HCT116 (cell line): ENCODE measurements around the gene CENPP. TPM values are rescaled to one million over a fixed set of nuclear protein-coding genes. Genes with fewer than 3 reads are reported as not detected.

Experiments
- ATAC-seq: fragments of 200-7000 bp; cut with Tn5 transposase; 2 replicates; pipeline ENCODE4 v1.9.1; 2020; ENCODE audit warnings: mild to moderate bottlenecking, moderate library complexity
- BruUV-seq: library from RNA; stranded (reverse); fragments of 400-500 nt; replicated peaks from 2 replicates; lab custom pipeline; 2021; lab: Mats Ljungman, UMichigan
- CTCF ChIA-PET: fragments of 300-600 bp; sonication (Branson Sonifier 250); formaldehyde crosslinking; loops from one replicate; lab custom pipeline; 2021; ENCODE audit warnings: antibody characterized with exemption; lab: Charles Lee
- POLR2A ChIA-PET: fragments of 300-600, 350-600 bp; sonication (Branson Sonifier 250); formaldehyde crosslinking; loops from one replicate; lab custom pipeline; 2021; ENCODE audit warnings: antibody characterized with exemption; lab: Charles Lee
- RAD21 ChIA-PET, 2 experiments: fragments of 300-600 bp; sonication (Branson Sonifier 250); formaldehyde crosslinking; loops; one replicate each; lab custom pipeline; 2023; ENCODE audit warnings: low total read pairs in 2 of 2; ENCODE audit not compliant: uncharacterized antibody in 2 of 2, unreplicated experiment in 2 of 2, low non-redundant PET in 1 of 2; lab: Charles Lee
- DNase-seq: peaks from one replicate; pipeline ENCODE4 v3.0.0-alpha.2; 2010; ENCODE audit warnings: low read depth, low spot score
- H2AFZ ChIP-seq: fragments of 200-600 bp; shearing (Covaris generic), sonication (generic); 2 replicates; pipeline ENCODE4 v1.6.1; 2017; ENCODE audit warnings: low read depth, mixed run types, mixed read lengths, antibody characterized with exemption, low read length; ENCODE audit not compliant: poor library complexity, severe bottlenecking
- H3K27ac ChIP-seq: 2 replicates; pipeline ENCODE4 v1.5.1; 2012; ENCODE audit warnings: low read depth, low read length
- H3K27me3 ChIP-seq: fragments of 200-600 bp; sonication (generic); 2 replicates; pipeline ENCODE4 v1.6.1; 2016; ENCODE audit warnings: mixed run types, low read length, mixed read lengths; ENCODE audit not compliant: insufficient read depth
- H3K36me3 ChIP-seq, 2 experiments: fragments of 200-500 bp in 1 of 2; fragments of 200-600 bp in 1 of 2; sonication (Bioruptor generic) in 1 of 2; sonication (generic) in 1 of 2; 2 replicates each; pipeline versions ENCODE4 v1.5.1 to v1.6.1; 2014 to 2016; ENCODE audit warnings: low read length in 2 of 2, inconsistent platforms in 1 of 2, mixed read lengths in 1 of 2, mixed run types in 1 of 2; ENCODE audit not compliant: insufficient read depth in 2 of 2, control insufficient read depth in 1 of 2
- H3K4me1 ChIP-seq, 2 experiments: fragments of 200-600 bp in 1 of 2; sonication (generic) in 1 of 2; 2 replicates each; pipeline versions ENCODE4 v1.5.1 to v1.6.1; 2012 to 2017; ENCODE audit warnings: low read length in 2 of 2, inconsistent platforms in 1 of 2, mild to moderate bottlenecking in 1 of 2, mixed read lengths in 1 of 2, mixed run types in 1 of 2, moderate library complexity in 1 of 2; ENCODE audit not compliant: insufficient read depth in 2 of 2, control insufficient read depth in 1 of 2
- H3K4me2 ChIP-seq: fragments of 200-600 bp; sonication (generic); 2 replicates; pipeline ENCODE4 v1.6.1; 2017; ENCODE audit warnings: mixed run types, low read length, mixed read lengths
- H3K4me3 ChIP-seq, 2 experiments: fragments of 200-600 bp in 1 of 2; sonication (generic) in 1 of 2; replicated peaks in 1 of 2; 2 replicates each; pipeline ENCODE4 v1.5.1; 2011 to 2016; ENCODE audit warnings: low read length in 2 of 2, control low read depth in 1 of 2, low read depth in 1 of 2, mild to moderate bottlenecking in 1 of 2, mixed read lengths in 1 of 2, mixed run types in 1 of 2
- H3K79me2 ChIP-seq: fragments of 200-600 bp; sonication (generic); 2 replicates; pipeline ENCODE4 v1.6.1; 2017; ENCODE audit warnings: mild to moderate bottlenecking, mixed run types, low read length, moderate library complexity, mixed read lengths; ENCODE audit not compliant: insufficient read depth
- H3K9ac ChIP-seq: fragments of 200-600 bp; sonication (generic); 2 replicates; pipeline ENCODE4 v1.6.1; 2016; ENCODE audit warnings: low read length, mixed read lengths
- H3K9me2 ChIP-seq: fragments of 200-600 bp; sonication (generic), shearing (Covaris generic); 2 replicates; pipeline ENCODE4 v1.6.1; 2017; ENCODE audit warnings: mixed run types, mild to moderate bottlenecking, moderate library complexity; ENCODE audit not compliant: insufficient read depth
- H3K9me3 ChIP-seq, 2 experiments: fragments of 200-500 bp in 1 of 2; fragments of 200-600 bp in 1 of 2; sonication (Bioruptor generic) in 1 of 2; sonication (generic) in 1 of 2; 2 replicates each; pipeline ENCODE4 v1.6.1; 2014 to 2017; ENCODE audit warnings: low read length in 2 of 2, mixed read lengths in 2 of 2, inconsistent platforms in 1 of 2, low read depth in 1 of 2, mild to moderate bottlenecking in 1 of 2, mixed run types in 1 of 2, moderate library complexity in 1 of 2; ENCODE audit not compliant: control insufficient read depth in 1 of 2, insufficient read depth in 1 of 2
- H4K20me1 ChIP-seq: fragments of 200-600 bp; sonication (generic), shearing (Covaris generic); 2 replicates; pipeline ENCODE4 v1.6.1; 2017; ENCODE audit warnings: mixed run types, mild to moderate bottlenecking, moderate library complexity; ENCODE audit not compliant: insufficient read depth
- EGR1 ChIP-seq: IDR thresholded peaks from 2 replicates; pipeline ENCODE4 v1.6.1; 2012; ENCODE audit warnings: low read depth
- ELF1 ChIP-seq: IDR thresholded peaks from 2 replicates; pipeline ENCODE4 v1.6.1; 2012; ENCODE audit warnings: low read depth, borderline replicate concordance
- EZH2 ChIP-seq: fragments of 200-600 bp; sonication (generic); IDR thresholded peaks from 2 replicates; pipeline ENCODE4 v1.6.1; 2017; ENCODE audit warnings: antibody characterized with exemption, mixed run types
- JUND ChIP-seq: IDR thresholded peaks from 2 replicates; pipeline ENCODE4 v1.6.1; 2012
- POLR2A ChIP-seq: IDR thresholded peaks from 2 replicates; pipeline ENCODE4 v1.7.0; 2011; ENCODE audit warnings: borderline replicate concordance; ENCODE audit not compliant: insufficient read depth, insufficient read length; ENCODE audit errors: extremely low read depth
- SRF ChIP-seq: IDR thresholded peaks from 2 replicates; pipeline ENCODE4 v1.6.1; 2012; ENCODE audit warnings: low read depth
- YY1 ChIP-seq: IDR thresholded peaks from 2 replicates; pipeline ENCODE4 v1.6.1; 2011; ENCODE audit warnings: low read length, low read depth, moderate library complexity, mild to moderate bottlenecking; ENCODE audit not compliant: insufficient replicate concordance; ENCODE audit errors: extremely low read depth
- intact Hi-C: fragments of 100-400 bp; cut with micrococcal nuclease; formaldehyde crosslinking; loops from 2 replicates; pipeline ENCODE4 v1.10.0; 2022
- total RNA-seq: library from RNA; stranded (reverse); gene quantifications from one replicate; pipeline ENCODE4 v1.2.1, GENCODE V29; 2021; ENCODE audit not compliant: unreplicated experiment
- TF ChIP-seq, protein P1 (sequence below): IDR thresholded peaks from 2 replicates; pipeline ENCODE4 v1.6.1; 2012
- TF ChIP-seq, protein P2 (sequence below): IDR thresholded peaks from 2 replicates; pipeline ENCODE4 v1.6.1; 2012
- TF ChIP-seq, protein P3 (sequence below): IDR thresholded peaks from 2 replicates; pipeline ENCODE4 v1.6.1; 2011; ENCODE audit warnings: mild to moderate bottlenecking, low read length, moderate library complexity; ENCODE audit not compliant: insufficient replicate concordance; ENCODE audit errors: extremely low read depth

Gene CENPP
- total RNA-seq, 1 experiment from 2014 or later, result 7.0 TPM

DNA sequence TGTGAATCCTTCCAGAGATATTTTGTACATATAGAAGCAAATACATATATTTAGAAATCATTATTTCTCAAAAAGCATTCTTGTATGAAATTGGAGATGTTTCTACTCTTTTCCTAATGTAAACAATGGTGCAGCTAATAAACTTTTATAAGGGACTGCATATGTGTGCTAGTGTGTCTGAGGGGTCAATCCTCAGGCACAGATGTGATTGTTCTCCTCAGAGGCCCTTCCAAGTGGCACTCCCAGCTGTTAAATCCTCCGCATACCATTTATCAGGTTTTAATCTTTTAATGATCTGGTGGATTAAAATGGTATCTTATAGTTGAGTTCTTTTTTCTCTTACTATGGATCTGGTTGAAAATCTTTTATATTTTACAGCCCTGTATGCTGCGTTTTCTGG lies 104.1 kb downstream of the CENPP start:
- Histone ChIP-seq H3K27ac (no peak overlapping the region), H3K4me1 (no peaks in the 10 kb centered on the region), H3K36me3 (no peaks in the 10 kb centered on the region), H3K4me3 (no peak overlapping the region), H3K79me2 (no peaks in the 10 kb centered on the region), H3K9me2 (no peaks in the 10 kb centered on the region), H2AFZ (no peak overlapping the region), H3K4me2 (no peak overlapping the region), H4K20me1 (no peaks in the 10 kb centered on the region), H3K9me3 (no peaks in the 10 kb centered on the region), H3K27me3 (no peaks in the 10 kb centered on the region), H3K9ac (no peak overlapping the region)
- no peak for DNase-seq
- CTCF ChIA-PET, result no interaction called here
- POLR2A ChIA-PET, result no interaction called here
- no peak for ATAC-seq
- BruUV-seq, result no TSS peak
- intact Hi-C loops, result no loop called here
- TF ChIP-seq EZH2, result no peak
- TF ChIP-seq, protein P1, sequence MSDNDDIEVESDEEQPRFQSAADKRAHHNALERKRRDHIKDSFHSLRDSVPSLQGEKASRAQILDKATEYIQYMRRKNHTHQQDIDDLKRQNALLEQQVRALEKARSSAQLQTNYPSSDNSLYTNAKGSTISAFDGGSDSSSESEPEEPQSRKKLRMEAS, result no peak
- TF ChIP-seq EGR1, result no peak
- RAD21 ChIA-PET, result no interaction called here

DNA sequence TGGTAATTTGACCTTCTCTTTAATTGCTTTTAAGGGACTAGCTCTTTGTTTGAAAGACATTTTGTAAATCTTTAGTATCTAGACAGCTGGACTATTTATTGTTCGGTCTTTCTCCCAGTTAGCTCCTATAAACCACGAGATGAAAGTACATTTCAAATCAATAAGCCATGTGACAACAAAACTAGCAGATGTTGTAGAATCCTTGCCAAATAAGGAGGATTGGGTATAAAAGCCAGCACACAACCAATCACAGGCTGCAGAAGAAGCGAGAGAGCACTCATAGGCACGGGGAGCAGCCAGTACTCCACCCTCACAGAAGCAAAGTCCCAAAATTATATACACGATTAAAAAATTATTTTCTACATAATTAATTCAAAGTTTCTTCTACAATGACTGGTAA lies 106.6 kb downstream of the CENPP start:
- DNase-seq (no peak), ATAC-seq (no peak)
- no peaks in the 10 kb centered on the region for H4K20me1 ChIP-seq
- no peaks in the 10 kb centered on the region for H3K9me2 ChIP-seq
- H2AFZ ChIP-seq, result no peak overlapping the region
- H3K79me2 ChIP-seq, result no peaks in the 10 kb centered on the region
- no peaks in the 10 kb centered on the region for H3K27me3 ChIP-seq
- ChIA-PET RAD21 (no interaction called here), CTCF (no interaction called here), POLR2A (no interaction called here)
- no TSS peak for BruUV-seq
- H3K36me3 ChIP-seq, result no peaks in the 10 kb centered on the region
- TF ChIP-seq, protein P2, sequence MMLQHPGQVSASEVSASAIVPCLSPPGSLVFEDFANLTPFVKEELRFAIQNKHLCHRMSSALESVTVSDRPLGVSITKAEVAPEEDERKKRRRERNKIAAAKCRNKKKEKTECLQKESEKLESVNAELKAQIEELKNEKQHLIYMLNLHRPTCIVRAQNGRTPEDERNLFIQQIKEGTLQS, result no peak
- TF ChIP-seq SRF, result no peak
- no peak for TF ChIP-seq POLR2A
- no peak for TF ChIP-seq YY1
- TF ChIP-seq JUND, result no peak
- no peak for TF ChIP-seq ELF1
- TF ChIP-seq, protein P3, sequence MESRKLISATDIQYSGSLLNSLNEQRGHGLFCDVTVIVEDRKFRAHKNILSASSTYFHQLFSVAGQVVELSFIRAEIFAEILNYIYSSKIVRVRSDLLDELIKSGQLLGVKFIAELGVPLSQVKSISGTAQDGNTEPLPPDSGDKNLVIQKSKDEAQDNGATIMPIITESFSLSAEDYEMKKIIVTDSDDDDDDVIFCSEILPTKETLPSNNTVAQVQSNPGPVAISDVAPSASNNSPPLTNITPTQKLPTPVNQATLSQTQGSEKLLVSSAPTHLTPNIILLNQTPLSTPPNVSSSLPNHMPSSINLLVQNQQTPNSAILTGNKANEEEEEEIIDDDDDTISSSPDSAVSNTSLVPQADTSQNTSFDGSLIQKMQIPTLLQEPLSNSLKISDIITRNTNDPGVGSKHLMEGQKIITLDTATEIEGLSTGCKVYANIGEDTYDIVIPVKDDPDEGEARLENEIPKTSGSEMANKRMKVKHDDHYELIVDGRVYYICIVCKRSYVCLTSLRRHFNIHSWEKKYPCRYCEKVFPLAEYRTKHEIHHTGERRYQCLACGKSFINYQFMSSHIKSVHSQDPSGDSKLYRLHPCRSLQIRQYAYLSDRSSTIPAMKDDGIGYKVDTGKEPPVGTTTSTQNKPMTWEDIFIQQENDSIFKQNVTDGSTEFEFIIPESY, result no peak
- H3K4me1 ChIP-seq, result no peaks in the 10 kb centered on the region
- H3K4me2 ChIP-seq, result no peak overlapping the region
- no peak overlapping the region for H3K4me3 ChIP-seq
- H3K27ac ChIP-seq, result no peak overlapping the region
- intact Hi-C loops, result no loop called here
- H3K9ac ChIP-seq, result no peak overlapping the region
- H3K9me3 ChIP-seq, result no peaks in the 10 kb centered on the region
